Neutrophil (primary cell): Measurements from ENCODE around the gene RAB40C.

Experiments
- H3K27ac ChIP-seq: fragments of 200-600 bp; sonication (generic); 2 replicates; pipeline ENCODE4 v1.5.1; 2016; ENCODE audit warnings: mild to moderate bottlenecking, moderate library complexity
- H3K27me3 ChIP-seq: fragments of 200-600 bp; sonication (generic); 2 replicates; pipeline ENCODE4 v1.6.0; 2016; ENCODE audit warnings: mild to moderate bottlenecking
- H3K36me3 ChIP-seq: fragments of 200-600 bp; sonication (generic); 2 replicates; pipeline ENCODE4 v1.5.1; 2017
- H3K4me1 ChIP-seq, 2 experiments: fragments of 200-600 bp in 1 of 2; sonication (generic) in 1 of 2; 1 replicate in 1 of 2; 2 replicates in 1 of 2; pipeline versions ENCODE4 v1.5.1 to v1.6.1; 2013 to 2016; ENCODE audit warnings: low read depth in 1 of 2, low read length in 1 of 2, mild to moderate bottlenecking in 1 of 2, moderate library complexity in 1 of 2; ENCODE audit not compliant: control insufficient read depth in 1 of 2, insufficient read depth in 1 of 2
- H3K4me3 ChIP-seq, 2 experiments: fragments of 200-600 bp in 1 of 2; sonication (generic) in 1 of 2; 1 replicate in 1 of 2; 2 replicates in 1 of 2; pipeline ENCODE4 v1.5.1; 2013 to 2016; ENCODE audit warnings: low read depth in 1 of 2, low read length in 1 of 2, mild to moderate bottlenecking in 1 of 2, moderate library complexity in 1 of 2
- H3K9me3 ChIP-seq: fragments of 200-600 bp; sonication (generic); 2 replicates; pipeline ENCODE4 v1.5.1; 2016
- TF ChIP-seq, protein P1 (sequence below): fragments of 200-600 bp; sonication (generic); IDR thresholded peaks from 2 replicates; pipeline ENCODE4 v1.5.1; 2016; ENCODE audit warnings: antibody characterized with exemption

Gene RAB40C

DNA sequence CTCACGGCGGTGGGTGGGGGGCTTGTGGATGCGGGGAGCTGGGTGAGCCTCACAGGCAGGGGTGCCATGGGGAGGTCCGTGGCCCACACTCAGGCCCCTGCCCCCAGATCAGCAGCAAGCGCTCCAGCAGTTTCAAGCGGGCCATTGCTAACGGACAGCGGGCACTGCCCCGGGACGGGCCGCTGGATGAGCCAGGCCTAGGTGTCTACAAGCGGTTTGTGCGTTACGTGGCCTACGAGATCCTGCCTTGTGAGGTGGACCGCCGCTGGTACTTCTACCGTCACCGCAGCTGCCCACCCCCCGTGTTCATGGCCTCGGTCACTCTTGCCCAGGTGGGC, 86.7 kb downstream of the RAB40C start:
- Histone ChIP-seq H3K4me1 (peaks cover 22 to 51% of the 10 kb centered on the region in 2 experiments), H3K9me3 (no peaks in the 10 kb centered on the region), H3K36me3 (peaks cover 32% of the 10 kb centered on the region), H3K27me3 (peaks cover 44% of the 10 kb centered on the region), H3K4me3 (no peak overlapping the region), H3K27ac (no peak overlapping the region)
- TF ChIP-seq, protein P1, sequence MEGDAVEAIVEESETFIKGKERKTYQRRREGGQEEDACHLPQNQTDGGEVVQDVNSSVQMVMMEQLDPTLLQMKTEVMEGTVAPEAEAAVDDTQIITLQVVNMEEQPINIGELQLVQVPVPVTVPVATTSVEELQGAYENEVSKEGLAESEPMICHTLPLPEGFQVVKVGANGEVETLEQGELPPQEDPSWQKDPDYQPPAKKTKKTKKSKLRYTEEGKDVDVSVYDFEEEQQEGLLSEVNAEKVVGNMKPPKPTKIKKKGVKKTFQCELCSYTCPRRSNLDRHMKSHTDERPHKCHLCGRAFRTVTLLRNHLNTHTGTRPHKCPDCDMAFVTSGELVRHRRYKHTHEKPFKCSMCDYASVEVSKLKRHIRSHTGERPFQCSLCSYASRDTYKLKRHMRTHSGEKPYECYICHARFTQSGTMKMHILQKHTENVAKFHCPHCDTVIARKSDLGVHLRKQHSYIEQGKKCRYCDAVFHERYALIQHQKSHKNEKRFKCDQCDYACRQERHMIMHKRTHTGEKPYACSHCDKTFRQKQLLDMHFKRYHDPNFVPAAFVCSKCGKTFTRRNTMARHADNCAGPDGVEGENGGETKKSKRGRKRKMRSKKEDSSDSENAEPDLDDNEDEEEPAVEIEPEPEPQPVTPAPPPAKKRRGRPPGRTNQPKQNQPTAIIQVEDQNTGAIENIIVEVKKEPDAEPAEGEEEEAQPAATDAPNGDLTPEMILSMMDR, result no peak

DNA sequence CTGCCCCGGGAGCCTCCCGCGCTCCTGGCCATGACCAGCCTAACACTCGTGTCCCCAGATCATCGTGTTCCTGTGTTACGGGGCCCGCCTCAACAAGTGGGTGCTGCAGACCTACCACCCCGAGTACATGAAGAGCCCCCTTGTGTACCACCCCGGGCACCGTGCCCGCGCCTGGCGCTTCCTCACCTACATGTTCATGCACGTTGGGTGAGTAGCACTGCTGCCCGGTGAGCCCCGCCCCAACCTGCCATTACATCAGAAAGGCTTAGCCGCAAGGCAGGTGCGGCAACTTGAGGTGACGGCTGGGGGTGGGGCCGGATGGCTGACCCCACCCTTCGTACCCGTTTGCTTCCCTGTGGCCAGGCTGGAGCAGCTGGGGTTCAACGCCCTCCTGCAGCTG, 87.0 kb downstream of the RAB40C start:
- TF ChIP-seq, protein P1, result no peak
- peaks cover 44% of the 10 kb centered on the region for H3K27me3 ChIP-seq
- H3K27ac ChIP-seq, result no peak overlapping the region
- H3K36me3 ChIP-seq, result peaks cover 32% of the 10 kb centered on the region
- H3K9me3 ChIP-seq, result no peaks in the 10 kb centered on the region
- H3K4me1 ChIP-seq, result peaks cover 26 to 54% of the 10 kb centered on the region in 2 experiments
- H3K4me3 ChIP-seq, result no peak overlapping the region

DNA sequence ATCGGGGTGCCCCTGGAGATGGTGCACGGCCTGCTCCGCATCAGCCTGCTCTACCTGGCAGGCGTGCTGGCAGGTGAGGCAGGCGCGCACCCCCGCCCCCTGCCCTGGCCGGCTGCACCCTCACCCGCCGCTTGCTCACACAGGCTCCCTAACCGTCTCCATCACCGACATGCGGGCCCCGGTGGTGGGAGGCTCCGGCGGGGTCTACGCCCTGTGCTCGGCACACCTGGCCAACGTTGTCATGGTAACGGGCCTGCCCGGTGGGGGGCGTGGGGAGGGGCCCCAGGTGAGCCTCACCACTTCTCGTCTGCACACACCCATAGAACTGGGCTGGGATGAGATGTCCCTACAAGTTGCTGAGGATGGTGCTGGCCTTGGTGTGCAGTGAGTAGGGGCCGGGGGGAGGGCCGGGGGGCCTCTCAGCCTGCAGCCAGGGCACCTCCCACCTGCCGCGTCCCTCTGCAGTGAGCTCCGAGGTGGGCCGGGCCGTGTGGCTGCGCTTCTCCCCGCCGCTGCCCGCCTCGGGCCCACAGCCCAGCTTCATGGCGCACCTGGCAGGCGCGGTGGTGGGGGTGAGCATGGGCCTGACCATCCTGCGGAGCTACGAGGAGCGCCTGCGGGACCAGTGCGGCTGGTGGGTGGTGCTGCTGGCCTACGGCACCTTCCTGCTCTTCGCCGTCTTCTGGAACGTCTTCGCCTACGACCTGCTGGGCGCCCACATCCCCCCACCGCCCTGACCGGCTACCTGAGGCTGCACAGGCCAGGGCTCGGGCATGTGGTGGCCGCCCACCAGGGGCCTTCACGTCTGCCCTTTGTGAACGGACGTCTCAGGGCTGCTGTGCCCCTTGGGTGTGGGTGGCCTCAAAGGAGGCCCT, 87.7 kb downstream of the RAB40C start:
- TF ChIP-seq, protein P1, result no peak
- Histone ChIP-seq H3K9me3 (no peaks in the 10 kb centered on the region), H3K36me3 (peaks cover 32% of the 10 kb centered on the region), H3K4me3 (no peak overlapping the region), H3K4me1 (peaks cover 27 to 58% of the 10 kb centered on the region in 2 experiments), H3K27ac (no peak overlapping the region), H3K27me3 (peaks cover 44% of the 10 kb centered on the region)

DNA sequence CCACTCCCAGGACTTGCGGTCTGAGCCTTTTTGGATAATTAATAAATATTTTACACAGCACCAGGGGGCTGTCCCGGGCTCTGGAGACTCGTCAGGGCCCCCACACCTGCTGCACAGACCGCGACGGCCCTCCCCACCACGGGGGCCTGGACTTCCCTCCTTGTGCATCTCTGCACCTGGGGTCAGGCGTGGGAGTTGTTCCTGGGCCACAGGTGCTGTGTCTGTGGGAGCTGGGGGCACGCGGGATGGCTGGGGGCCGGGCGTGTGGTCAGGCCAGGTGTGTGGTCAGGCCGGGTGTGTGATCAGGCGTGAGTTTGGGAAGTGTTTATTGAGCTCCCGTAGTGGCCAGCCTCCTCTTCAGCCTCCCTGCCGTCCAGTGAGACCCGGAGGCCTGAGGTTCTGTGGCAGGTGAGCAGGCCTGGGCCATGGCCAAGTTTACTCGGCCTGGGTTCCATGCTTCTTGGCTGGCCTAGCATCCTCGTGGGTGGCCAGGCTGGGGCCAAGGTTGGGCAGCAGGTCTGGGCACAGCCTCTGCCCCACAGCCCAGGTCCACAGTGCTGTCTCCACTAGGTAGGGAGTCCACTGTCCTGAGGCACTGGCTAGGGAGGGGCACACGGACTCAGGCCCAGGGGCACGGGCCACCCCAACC, 88.5 kb downstream of the RAB40C start:
- peaks cover 30 to 63% of the 10 kb centered on the region in 2 experiments for H3K4me1 ChIP-seq
- no peaks in the 10 kb centered on the region for H3K9me3 ChIP-seq
- TF ChIP-seq, protein P1, result no peak
- H3K36me3 ChIP-seq, result peaks cover 28% of the 10 kb centered on the region
- H3K4me3 ChIP-seq, result no peak overlapping the region
- peaks cover 44% of the 10 kb centered on the region for H3K27me3 ChIP-seq
- H3K27ac ChIP-seq, result no peak overlapping the region
